HepG2 (cell line): ENCODE measurements around the gene TTLL4. TPM values are rescaled to one million over a fixed set of nuclear protein-coding genes. Genes with fewer than 3 reads are reported as not detected.
A peak's percentile ranks its signal among the peaks of the same experiment; 100 is the strongest.

ENCODE experiments used
- AKAP8 ChIP-seq: sonication (generic); formaldehyde crosslinking; IDR thresholded peaks from 2 replicates; pipeline ENCODE4 v1.5.1; 2020; ENCODE audit warnings: mild to moderate bottlenecking, missing genetic modification reagents
- ARID2 ChIP-seq: sonication (generic); formaldehyde crosslinking; IDR thresholded peaks from 2 replicates; pipeline ENCODE4 v1.8.1; 2022; ENCODE audit warnings: mild to moderate bottlenecking, missing genetic modification reagents, borderline replicate concordance
- GMEB1 ChIP-seq: sonication (generic); formaldehyde crosslinking; IDR thresholded peaks from 2 replicates; pipeline ENCODE4 v1.5.1; 2020; ENCODE audit warnings: missing genetic modification reagents, mild to moderate bottlenecking, borderline replicate concordance
- HNF4A ChIP-seq: sonication (generic); formaldehyde crosslinking; IDR thresholded peaks from 2 replicates; pipeline ENCODE4 v1.4.0; 2020; ENCODE audit warnings: missing genetic modification reagents
- JUN ChIP-seq: sonication (generic); formaldehyde crosslinking; IDR thresholded peaks from 2 replicates; pipeline ENCODE4 v1.4.0; 2020; ENCODE audit warnings: mild to moderate bottlenecking, missing genetic modification reagents
- KLF16 ChIP-seq, 2 experiments: sonication (generic) in 1 of 2; formaldehyde crosslinking in 1 of 2; IDR thresholded peaks; 2 replicates each; pipeline versions ENCODE4 v1.6.1 to v1.8.0; 2016 to 2023; ENCODE audit warnings: missing genetic modification reagents in 2 of 2, missing compliant biosample characterization in 1 of 2
- MED13 ChIP-seq: sonication (generic); formaldehyde crosslinking; IDR thresholded peaks from 2 replicates; pipeline ENCODE4 v1.5.0; 2020; ENCODE audit warnings: missing genetic modification reagents
- MTF2 ChIP-seq: sonication (generic); formaldehyde crosslinking; IDR thresholded peaks from 2 replicates; pipeline ENCODE4 v1.5.0; 2020; ENCODE audit warnings: missing genetic modification reagents, borderline replicate concordance
- RFX3 ChIP-seq: IDR thresholded peaks from 2 replicates; pipeline ENCODE4 v1.6.1; 2016; ENCODE audit warnings: missing biosample characterization, missing genetic modification reagents
- RXRA ChIP-seq: sonication (generic); formaldehyde crosslinking; IDR thresholded peaks from 2 replicates; pipeline ENCODE4 v1.5.1; 2020; ENCODE audit warnings: missing genetic modification reagents
- SOX6 ChIP-seq, 2 experiments: fragments of 450-650 bp in 1 of 2; sonication (generic) in 1 of 2; formaldehyde crosslinking in 1 of 2; IDR thresholded peaks; 2 replicates each; pipeline versions ENCODE4 v1.4.0 to v1.6.1; 2017 to 2020; ENCODE audit warnings: antibody characterized with exemption in 1 of 2, mild to moderate bottlenecking in 1 of 2, missing genetic modification reagents in 1 of 2
- THAP7 ChIP-seq: sonication (generic); formaldehyde crosslinking; IDR thresholded peaks from 2 replicates; pipeline ENCODE4 v1.8.1; 2023; ENCODE audit warnings: mild to moderate bottlenecking, missing genetic modification reagents
- ZFYVE20 ChIP-seq: sonication (generic); formaldehyde crosslinking; IDR thresholded peaks from 2 replicates; pipeline ENCODE4 v1.8.0; 2023; ENCODE audit warnings: low read depth, mild to moderate bottlenecking, moderate library complexity, missing genetic modification reagents, borderline replicate concordance
- ZNF160 ChIP-seq: sonication (generic); formaldehyde crosslinking; IDR thresholded peaks from 2 replicates; pipeline ENCODE4 v1.8.0; 2022; ENCODE audit warnings: mild to moderate bottlenecking, inconsistent platforms, missing genetic modification reagents
- ZNF264 ChIP-seq: sonication (generic); formaldehyde crosslinking; IDR thresholded peaks from 2 replicates; pipeline ENCODE4 v1.4.0; 2020; ENCODE audit warnings: missing genetic modification reagents
- ZNF274 ChIP-seq: sonication (generic); formaldehyde crosslinking; IDR thresholded peaks from 2 replicates; pipeline ENCODE4 v1.5.1; 2020; ENCODE audit warnings: mild to moderate bottlenecking, missing genetic modification reagents
- ZNF44 ChIP-seq: sonication (generic); formaldehyde crosslinking; IDR thresholded peaks from 2 replicates; pipeline ENCODE4 v1.5.1; 2020; ENCODE audit warnings: mild to moderate bottlenecking, missing genetic modification reagents
- ZNF576 ChIP-seq: sonication (generic); formaldehyde crosslinking; IDR thresholded peaks from 2 replicates; pipeline ENCODE4 v1.4.0; 2020; ENCODE audit warnings: mild to moderate bottlenecking, missing genetic modification reagents
- ZNF609 ChIP-seq: sonication (generic); formaldehyde crosslinking; IDR thresholded peaks from 2 replicates; pipeline ENCODE4 v1.4.0; 2020; ENCODE audit warnings: mild to moderate bottlenecking, missing genetic modification reagents, borderline replicate concordance
- ZNF629 ChIP-seq: sonication (generic); formaldehyde crosslinking; conservative IDR thresholded peaks from 2 replicates; pipeline ENCODE4 v1.5.0; 2020; ENCODE audit warnings: missing genetic modification reagents
- polyA plus RNA-seq, 8 experiments: library from polyadenylated mRNA; depleted of rRNA in 3 of 8; stranded (reverse) in 7 of 8; unstranded in 1 of 8; fragments of >200 nt; fragmentation: Illumina TruSeq in 4 of 8; extraction: Trizol in 4 of 8; gene quantifications; 2 replicates each; pipeline versions ENCODE4 v1.2.1 to v1.2.3, GENCODE V29; 2011 to 2016; ENCODE audit warnings: low read depth in 4 of 8, missing spikeins in 1 of 8, mixed read lengths in 1 of 8; ENCODE audit not compliant: insufficient read depth in 1 of 8
- total RNA-seq, 5 experiments: library from RNA; depleted of rRNA; stranded (reverse); fragments of >200 nt; fragmentation: Illumina TruSeq; extraction: Trizol; gene quantifications; 2 replicates each; pipeline ENCODE4 v1.2.3, GENCODE V29; 2016; ENCODE audit warnings: low read depth in 1 of 5

The TTLL4 gene
- total and polyA plus RNA-seq, 2 of the 13 experiments (the other 11 are each of a cell fraction or from before 2014, with no cell fraction given): 77.5 to 84.6 TPM

- TF ChIP-seq GMEB1 (CRISPR knock-in tag) (peak; percentile 50), ZNF576 (CRISPR knock-in tag) (no peak), ZNF274 (0 out of 2 replicates have a peak, but pooled peaks have one; percentile 44), MTF2 (CRISPR knock-in tag) (no peak), ZNF264 (CRISPR knock-in tag) (0 out of 2 replicates have a peak, but pooled peaks have one; percentile 46), ARID2 (CRISPR knock-in tag) (peak; percentile 56; the same call in 1 of the 2 replicates), MED13 (CRISPR knock-in tag) (peak; percentile 32; the same call in 1 of the 2 replicates), RFX3 (peak; percentile 62; the same call in 1 of the 2 replicates), SOX6 (IDR thresholded peaks at IDR 0.05) (no peak), SOX6 (CRISPR knock-in tag; IDR thresholded peaks at IDR 0.05) (peak; percentile 95), HNF4A (peak; percentile 68), AKAP8 (CRISPR knock-in tag) (peak; percentile 54; the same call in 1 of the 2 replicates), ZNF609 (CRISPR knock-in tag) (peak; percentile 26; the same call in 1 of the 2 replicates), ZFYVE20 (no peak), RXRA (CRISPR knock-in tag) (0 out of 2 replicates have a peak, but pooled peaks have one; percentile 11), ZNF44 (peak; percentile 64), ZNF160 (CRISPR knock-in tag) (no peak), JUN (CRISPR knock-in tag) (peak; percentile 25; the same call in 1 of the 2 replicates), THAP7 (CRISPR knock-in tag) (no peak), ZNF629 (CRISPR knock-in tag) (no peak), KLF16 (CRISPR knock-in tag; IDR thresholded peaks at IDR 0.05) (peak in 1 of 2 experiments; percentile 58; a peak in 1 of 4 replicates)
These were observed 35.2 kb downstream of the TTLL4 start (continued) for GRCh38 chr2:218745559-218746469.
